SKM-1 treated with dmso at 0.1 percent for 144 hours (cell line): Measurements from ENCODE around the gene ADGRG6.

Experiments
- DNase-seq: peaks from one replicate; lab custom pipeline; 2025; ENCODE audit not compliant: unreplicated experiment; lab: John Stamatoyannopoulos, UW

The ADGRG6 gene

DNA sequence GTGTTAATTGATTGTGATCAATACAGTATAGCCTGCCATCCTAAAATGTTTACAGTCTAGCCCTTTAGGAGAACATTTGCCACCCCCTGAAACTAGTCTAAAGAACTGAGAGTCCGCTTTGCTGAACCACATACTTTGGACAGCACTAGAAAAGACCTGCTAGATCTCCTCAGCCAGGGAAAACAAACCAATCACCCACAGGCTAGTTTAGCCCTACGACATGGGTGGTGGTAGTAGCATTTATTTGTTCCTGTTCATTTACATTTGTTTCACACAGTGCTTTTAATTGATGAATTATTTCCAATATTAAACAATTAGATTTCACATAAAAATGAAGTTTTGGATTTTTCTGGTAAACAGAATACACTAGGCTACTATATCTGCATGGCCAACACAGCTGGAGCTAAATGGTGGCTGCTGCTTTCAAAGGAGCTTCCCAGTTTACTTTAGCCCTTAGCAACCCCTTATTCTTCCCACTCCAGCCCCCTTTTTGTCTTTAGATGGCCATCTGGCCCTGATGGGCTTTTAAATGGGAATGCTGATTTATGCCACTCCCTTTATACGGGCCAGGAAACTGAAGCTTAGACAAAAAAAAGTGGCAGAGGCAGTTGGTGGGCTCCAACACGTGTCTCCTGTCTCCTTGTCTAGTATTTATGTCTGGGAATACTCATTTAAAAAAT is 72.4 kb downstream of the ADGRG6 start:
- no peak for DNase-seq

DNA sequence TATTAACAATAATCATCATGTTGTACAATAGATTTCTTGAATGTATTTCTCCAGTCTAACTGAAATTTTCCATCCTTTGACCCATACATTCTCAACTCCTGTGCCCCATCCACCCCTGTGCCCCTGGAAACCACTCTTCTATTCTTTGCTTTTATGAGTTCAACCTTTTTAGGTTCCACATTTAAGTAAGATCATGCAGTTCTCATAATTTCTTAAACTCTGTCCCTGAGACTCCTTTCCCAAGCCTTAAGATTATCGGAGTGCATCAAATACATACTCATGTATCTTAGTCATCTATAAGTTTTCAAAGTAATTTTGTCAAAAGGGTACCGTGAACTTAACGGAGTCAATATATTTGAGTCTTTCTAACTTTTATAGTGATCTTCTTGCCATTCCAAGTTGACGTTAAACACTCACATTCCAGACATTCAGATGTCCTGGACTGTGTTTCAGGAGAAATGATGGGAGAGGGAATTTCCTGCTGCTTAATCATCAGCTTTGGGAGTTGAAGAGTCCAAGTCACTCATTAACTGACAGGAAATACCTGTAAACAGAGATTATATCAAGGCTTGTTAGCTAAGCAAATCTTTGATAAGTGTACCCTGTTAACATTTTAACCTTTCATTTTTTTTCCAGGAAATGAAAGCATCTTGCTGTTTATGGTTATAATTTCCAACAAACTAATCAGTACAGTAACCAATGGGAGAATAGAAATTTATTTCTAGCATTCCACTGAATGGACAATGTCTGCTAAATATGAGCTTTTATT is 73.3 kb downstream of the ADGRG6 start:
- DNase-seq: no peak

DNA sequence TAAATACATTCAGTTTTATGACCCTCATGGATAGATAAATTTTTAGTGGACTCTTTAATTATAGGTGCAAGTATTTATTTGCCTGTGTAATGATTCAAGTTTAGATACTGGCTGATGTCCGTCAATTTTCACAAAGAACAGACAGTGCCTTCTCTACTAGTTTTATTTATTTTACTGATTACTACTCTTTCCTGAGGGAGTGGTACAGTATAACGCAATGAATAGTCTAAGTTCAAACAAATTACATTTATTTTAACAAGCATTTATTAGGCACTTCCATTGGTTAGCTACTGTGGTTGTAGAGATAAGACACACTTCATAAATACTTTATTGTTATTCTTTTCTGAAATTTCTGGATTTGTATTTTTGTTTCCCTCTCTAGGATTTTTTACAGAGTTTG is 74.3 kb downstream of the ADGRG6 start:
- DNase-seq: no peak

GRCh38 chr6:142376800-142377496 is 75.1 kb downstream of the ADGRG6 start:
- no peak for DNase-seq

GRCh38 chr6:142377497-142377848 is 75.7 kb downstream of the ADGRG6 start:
- DNase-seq: no peak

GRCh38 chr6:142378138-142378875 is 76.5 kb downstream of the ADGRG6 start:
- peak; percentile 93 for DNase-seq

- DNase-seq: peak; percentile 19
Observed at GRCh38 chr6:142380626-142381025, 78.8 kb downstream of the ADGRG6 start.

GRCh38 chr6:142381181-142381580 is 79.4 kb downstream of the ADGRG6 start:
- no peak for DNase-seq

GRCh38 chr6:142381845-142382378 is 80.1 kb downstream of the ADGRG6 start:
- DNase-seq: no peak

DNA sequence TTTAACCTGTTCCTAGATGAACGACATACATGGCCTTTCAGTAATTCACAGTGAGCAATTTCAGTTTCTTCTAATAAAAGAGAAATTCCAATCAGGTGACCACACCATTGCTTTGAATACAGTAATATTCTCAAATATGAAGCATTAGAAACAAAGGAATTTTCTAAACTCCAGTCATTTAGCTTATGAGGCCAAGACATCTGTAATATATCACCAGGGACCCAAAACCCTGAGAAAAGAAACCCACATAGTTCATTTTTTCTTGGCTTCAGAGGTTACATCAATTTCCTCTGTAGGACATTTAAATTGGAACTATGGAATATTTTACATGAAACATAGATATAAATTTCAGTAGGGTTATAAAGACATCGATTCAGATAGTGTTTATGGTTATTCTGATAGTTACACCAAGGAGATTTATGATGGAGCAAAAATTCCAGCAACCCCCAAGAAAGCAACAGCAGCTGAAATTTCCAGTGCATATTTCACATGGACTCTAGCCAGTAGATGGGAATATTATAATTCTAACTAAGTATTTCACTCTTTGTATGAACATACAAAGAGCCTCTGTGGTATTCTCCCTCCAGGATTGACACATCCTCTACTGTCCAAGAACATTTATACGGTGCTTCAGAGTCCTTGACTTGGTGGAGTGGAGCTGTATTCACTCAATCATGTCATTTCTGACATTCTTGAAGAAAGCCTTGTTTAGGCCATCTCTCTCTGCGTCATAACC is 82.9 kb downstream of the ADGRG6 start:
- DNase-seq: no peak

GRCh38 chr6:142385352-142385751 is 83.5 kb downstream of the ADGRG6 start:
- DNase-seq: no peak

DNA sequence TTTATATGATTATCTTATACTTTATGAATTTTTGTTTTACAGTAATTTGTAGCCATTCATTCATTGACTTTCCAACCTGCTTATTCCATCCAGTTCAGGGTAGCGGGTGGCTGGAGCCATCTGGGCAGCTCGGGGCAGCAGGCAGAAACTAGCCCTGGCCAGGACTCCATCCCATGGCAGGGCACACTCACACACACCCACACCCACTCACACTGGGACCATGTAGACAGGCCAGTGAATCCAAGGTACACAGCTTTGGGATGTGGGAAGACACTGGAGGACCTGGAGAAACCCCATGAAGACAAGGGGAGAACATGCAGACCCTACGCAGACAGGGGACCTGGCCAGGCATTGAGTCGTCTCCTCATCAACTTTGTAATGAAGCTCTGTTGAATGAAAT is 84.8 kb downstream of the ADGRG6 start:
- no peak for DNase-seq

GRCh38 chr6:142387997-142388815 is 86.4 kb downstream of the ADGRG6 start:
- peak; percentile 23 for DNase-seq

- DNase-seq: no peak
Observed at GRCh38 chr6:142395266-142395665, 93.5 kb downstream of the ADGRG6 start.

DNA sequence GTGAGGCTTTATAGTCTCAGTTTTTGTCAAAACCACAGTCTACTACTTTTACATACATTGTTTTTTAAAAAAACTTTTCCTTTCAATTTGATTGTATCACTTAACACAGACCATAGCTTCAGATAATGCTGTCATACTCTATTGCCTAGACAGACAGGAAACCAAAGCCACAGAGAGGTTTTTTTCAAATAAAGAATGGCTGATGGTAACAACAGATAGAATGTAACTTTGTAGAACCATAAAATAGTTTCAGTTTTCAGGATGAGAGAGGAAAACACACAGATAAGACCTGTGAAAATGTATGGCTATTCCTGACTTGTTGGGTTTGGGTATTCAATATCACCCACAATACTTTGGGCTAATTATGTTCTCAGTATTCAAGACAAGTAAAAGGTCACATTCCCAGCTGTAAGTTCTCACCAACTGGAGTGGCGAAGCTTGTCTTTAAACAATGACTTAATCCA is 94.0 kb downstream of the ADGRG6 start:
- DNase-seq: no peak

GRCh38 chr6:142398353-142398752 is 96.5 kb downstream of the ADGRG6 start:
- no peak for DNase-seq

DNA sequence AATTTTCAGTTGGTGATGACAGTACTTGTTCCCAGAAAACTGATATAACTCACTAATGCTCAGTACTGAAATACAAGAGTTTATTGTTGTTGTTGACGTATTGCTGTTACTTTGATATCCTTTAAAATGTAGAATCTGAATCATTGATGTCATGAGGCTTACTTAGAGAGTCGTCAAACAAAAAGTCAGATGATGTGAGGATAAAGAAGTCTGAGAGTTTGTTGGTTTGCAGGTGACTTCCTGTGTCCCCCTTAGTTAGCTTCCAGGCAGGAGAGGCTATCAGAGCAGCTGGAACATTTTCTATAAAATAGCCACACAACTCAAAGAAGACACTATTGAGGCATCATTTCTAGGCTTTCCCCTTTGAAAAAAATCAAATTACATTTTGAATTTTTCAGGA is 97.9 kb downstream of the ADGRG6 start:
- no peak for DNase-seq

GRCh38 chr6:142400495-142400894 is 98.7 kb downstream of the ADGRG6 start:
- no peak for DNase-seq

GRCh38 chr6:142401838-142402237 is 100.0 kb downstream of the ADGRG6 start:
- DNase-seq: no peak

DNA sequence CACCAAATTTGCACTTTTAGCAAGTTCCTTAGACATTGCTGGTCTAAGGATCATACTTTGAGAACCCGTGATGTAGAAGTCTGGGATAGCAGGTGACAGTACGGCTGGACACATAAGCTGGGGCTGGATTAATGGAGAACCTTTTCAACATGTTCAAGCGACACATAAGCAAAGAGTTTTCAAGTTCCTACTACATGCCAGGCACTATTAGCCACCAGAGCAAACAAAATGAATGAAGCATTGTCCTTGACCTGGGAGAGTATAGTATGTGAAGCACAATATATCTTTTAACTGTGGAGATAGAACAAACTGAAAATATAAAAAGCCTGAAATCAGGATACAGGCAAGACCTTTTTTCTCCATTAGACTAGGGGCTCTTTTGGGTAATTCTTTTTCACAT is 102.9 kb downstream of the ADGRG6 start:
- DNase-seq: no peak
